Uterus (tissue), 4 donors: Measurements from ENCODE around the gene XYLT2. TPM values are rescaled to one million over a fixed set of nuclear protein-coding genes. Genes with fewer than 3 reads are reported as not detected.
"Not testable (repeated sequence)": the region's sequence is repeated elsewhere in the genome, so short reads cannot be mapped to it uniquely, and the experiment has no call there.

Experiments used
- DNase-seq, 2 donors: peaks; one replicate each; pipeline ENCODE4 v3.0.0-alpha.2; 2019 to 2020
- H3K27ac ChIP-seq, 2 donors: fragments of 200-600 bp; sonication (generic); 1 replicate in 1 of 2; 2 replicates in 1 of 2; pipeline ENCODE4 v1.5.1; 2016 to 2018
- H3K27me3 ChIP-seq, 2 donors: fragments of 200-600 bp; sonication (generic); one replicate each; pipeline ENCODE4 v1.5.1; 2018 to 2019; ENCODE audit warnings: control low read depth in 1 of 2
- H3K36me3 ChIP-seq, 2 donors: fragments of 200-600 bp; sonication (generic); one replicate each; pipeline ENCODE4 v1.5.1; 2019; ENCODE audit warnings: control low read depth in 1 of 2
- H3K4me1 ChIP-seq, 2 donors: fragments of 200-600 bp; sonication (generic); one replicate each; pipeline ENCODE4 v1.5.1; 2018 to 2019; ENCODE audit warnings: control low read depth in 1 of 2
- H3K4me3 ChIP-seq, 2 donors: fragments of 200-600 bp; sonication (generic); 1 replicate in 1 of 2; 2 replicates in 1 of 2; pipeline ENCODE4 v1.5.1; 2018 to 2019; ENCODE audit warnings: mild to moderate bottlenecking in 1 of 2
- H3K9me3 ChIP-seq, 2 donors: fragments of 200-600 bp; sonication (generic); one replicate each; pipeline ENCODE4 v1.5.1; 2019; ENCODE audit warnings: control low read depth in 1 of 2
- POLR2A ChIP-seq, 2 donors: fragments of 450-650 bp; IDR thresholded peaks; one replicate each; pipeline ENCODE4 v1.6.1; 2016; ENCODE audit warnings: antibody characterized with exemption in 2 of 2, mild to moderate bottlenecking in 1 of 2, moderate library complexity in 1 of 2
- intact Hi-C: fragments of 100-400 bp; cut with DNase I; formaldehyde crosslinking; loops from one replicate; pipeline ENCODE4 v1.15.1; 2023; ENCODE audit warnings: low total_unique reads
- total RNA-seq, 4 donors: library from RNA; depleted of rRNA in 3 of 4; stranded (reverse); fragments of >200 nt in 3 of 4; gene quantifications; one replicate each; pipeline versions ENCODE4 v1.1.0 to v1.2.4, GENCODE V29; 2014 to 2023
- TF ChIP-seq, protein P1 (sequence below), 4 experiments: fragments of 200-600 bp in 2 of 4; fragments of 450-650 bp in 2 of 4; sonication (generic) in 2 of 4; IDR thresholded peaks; one replicate each; pipeline ENCODE4 v1.5.1; 2016 to 2019; ENCODE audit warnings: antibody characterized with exemption in 4 of 4, mild to moderate bottlenecking in 2 of 4, moderate library complexity in 1 of 4
- donor health status: DM: yes; HTN: yes; CAD: no.

XYLT2 gene
- total RNA-seq, 4 donors from 2014 or later = 23.5 to 34.0 (median 28.5) TPM

DNA sequence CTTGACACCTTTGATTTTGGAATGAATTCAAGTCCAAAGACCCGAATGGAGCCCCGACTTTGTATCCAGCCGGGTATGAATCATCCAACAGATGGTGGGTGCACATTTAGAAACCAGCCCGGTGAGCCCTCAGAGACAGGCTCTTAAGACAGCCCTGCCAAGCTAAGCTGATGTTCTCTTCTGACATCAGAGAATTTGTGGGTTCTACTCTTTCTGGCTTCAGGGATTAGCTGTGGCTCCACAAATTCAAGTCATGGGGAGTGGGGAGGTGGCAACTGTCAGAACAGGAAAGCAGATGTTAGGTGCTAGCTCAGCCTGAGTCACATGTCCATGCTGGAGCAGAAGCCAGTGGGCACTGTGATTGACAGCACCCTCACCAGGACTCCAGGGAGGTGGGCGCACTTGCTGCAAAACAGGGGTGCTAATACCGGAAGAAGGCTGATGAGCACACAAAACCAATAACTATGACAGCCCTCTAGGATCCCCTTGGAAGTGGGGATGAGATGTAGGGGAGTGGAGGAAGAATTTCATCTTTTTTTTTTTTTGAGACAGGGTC lies 31.4 kb upstream of the XYLT2 start:
- no peaks in the 10 kb centered on the region for H3K27me3 ChIP-seq
- no peaks in the 10 kb centered on the region for H3K4me1 ChIP-seq
- H3K9me3 ChIP-seq = no peaks in the 10 kb centered on the region
- no peaks in the 10 kb centered on the region for H3K36me3 ChIP-seq
- intact Hi-C loops = no loop called here
- no peak overlapping the region for H3K4me3 ChIP-seq
- TF ChIP-seq, protein P1, sequence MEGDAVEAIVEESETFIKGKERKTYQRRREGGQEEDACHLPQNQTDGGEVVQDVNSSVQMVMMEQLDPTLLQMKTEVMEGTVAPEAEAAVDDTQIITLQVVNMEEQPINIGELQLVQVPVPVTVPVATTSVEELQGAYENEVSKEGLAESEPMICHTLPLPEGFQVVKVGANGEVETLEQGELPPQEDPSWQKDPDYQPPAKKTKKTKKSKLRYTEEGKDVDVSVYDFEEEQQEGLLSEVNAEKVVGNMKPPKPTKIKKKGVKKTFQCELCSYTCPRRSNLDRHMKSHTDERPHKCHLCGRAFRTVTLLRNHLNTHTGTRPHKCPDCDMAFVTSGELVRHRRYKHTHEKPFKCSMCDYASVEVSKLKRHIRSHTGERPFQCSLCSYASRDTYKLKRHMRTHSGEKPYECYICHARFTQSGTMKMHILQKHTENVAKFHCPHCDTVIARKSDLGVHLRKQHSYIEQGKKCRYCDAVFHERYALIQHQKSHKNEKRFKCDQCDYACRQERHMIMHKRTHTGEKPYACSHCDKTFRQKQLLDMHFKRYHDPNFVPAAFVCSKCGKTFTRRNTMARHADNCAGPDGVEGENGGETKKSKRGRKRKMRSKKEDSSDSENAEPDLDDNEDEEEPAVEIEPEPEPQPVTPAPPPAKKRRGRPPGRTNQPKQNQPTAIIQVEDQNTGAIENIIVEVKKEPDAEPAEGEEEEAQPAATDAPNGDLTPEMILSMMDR (IDR thresholded peaks at IDR 0.05) = no peak
- no peak for TF ChIP-seq POLR2A (IDR thresholded peaks at IDR 0.05)
- H3K27ac ChIP-seq = no peak overlapping the region
- no peak for DNase-seq

DNA sequence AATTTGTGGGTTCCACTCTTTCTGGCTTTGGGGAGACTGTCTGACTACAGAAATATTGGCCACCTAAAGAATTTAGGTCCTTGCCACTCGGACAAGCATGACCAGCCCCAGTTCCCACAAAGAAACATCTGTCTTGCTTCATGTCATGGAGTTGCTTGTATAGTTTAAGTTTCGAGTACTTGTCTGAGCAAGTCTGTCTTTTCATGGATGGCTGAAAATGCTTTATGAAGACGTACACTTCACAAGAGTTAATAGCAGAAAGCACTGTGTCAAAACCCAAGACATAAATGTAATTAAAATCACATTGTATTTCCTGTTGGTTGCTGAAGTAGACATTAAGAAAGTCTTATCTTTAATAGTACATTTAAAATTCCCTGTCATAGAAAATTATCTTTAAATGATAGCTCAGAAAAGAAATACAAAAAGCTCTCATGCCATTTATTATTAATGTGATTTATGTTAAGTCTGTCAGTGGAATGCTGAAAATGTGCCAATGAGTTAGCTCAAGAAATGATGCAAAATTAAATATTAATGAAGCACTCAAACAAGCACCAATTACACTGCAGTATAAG lies 29.8 kb upstream of the XYLT2 start:
- TF ChIP-seq, protein P1 (IDR thresholded peaks at IDR 0.05) = no peak
- no peak for TF ChIP-seq POLR2A (IDR thresholded peaks at IDR 0.05)
- no peaks in the 10 kb centered on the region for H3K9me3 ChIP-seq
- no peaks in the 10 kb centered on the region for H3K4me1 ChIP-seq
- H3K4me3 ChIP-seq = no peak overlapping the region
- no peak overlapping the region for H3K27ac ChIP-seq
- no peak for DNase-seq
- no peaks in the 10 kb centered on the region for H3K27me3 ChIP-seq
- intact Hi-C loops = no loop called here
- H3K36me3 ChIP-seq = no peaks in the 10 kb centered on the region

DNA sequence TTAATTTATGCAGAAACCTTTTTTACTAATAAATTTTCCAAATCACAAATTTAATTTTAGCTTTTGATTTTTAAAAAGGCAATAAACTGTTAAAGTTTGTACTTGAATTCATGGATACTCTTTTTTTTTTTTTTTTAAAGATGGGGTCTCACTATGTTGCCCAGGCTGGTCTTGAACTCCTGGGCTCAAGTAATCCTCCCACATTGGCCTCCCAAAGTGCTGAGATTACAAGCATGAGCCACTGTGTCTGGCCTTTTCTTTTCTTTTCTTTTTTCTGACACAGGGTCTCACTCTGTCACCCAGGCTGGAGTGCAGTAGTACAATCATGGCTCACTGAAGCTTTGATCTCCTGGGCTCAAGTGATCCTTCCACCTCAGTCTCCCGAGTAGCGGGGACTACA lies 29.3 kb upstream of the XYLT2 start:
- not testable (repeated sequence) for H3K36me3 ChIP-seq, H3K27me3 ChIP-seq

DNA sequence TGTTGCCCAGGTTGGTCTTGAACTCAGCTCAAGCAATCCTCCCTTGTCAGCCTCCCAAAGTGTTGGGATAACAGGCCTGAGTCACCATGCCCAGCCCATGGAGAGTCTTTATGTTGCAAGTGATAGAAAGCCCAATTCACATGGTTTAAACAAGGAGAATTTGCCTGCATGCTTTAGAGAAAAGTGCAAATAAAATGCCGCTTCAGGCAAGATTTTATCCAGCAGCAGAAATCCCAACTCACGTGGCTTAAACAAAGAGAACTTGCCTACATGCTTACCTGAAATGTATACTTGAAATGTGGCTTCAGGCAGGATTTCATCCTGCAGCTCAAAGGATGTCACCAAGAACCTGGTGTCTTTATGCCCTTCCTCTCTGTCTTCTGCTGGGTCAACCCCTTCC lies 28.8 kb upstream of the XYLT2 start:
- no peak for TF ChIP-seq POLR2A (IDR thresholded peaks at IDR 0.05)
- TF ChIP-seq, protein P1 (IDR thresholded peaks at IDR 0.05) = no peak
- Histone ChIP-seq H3K36me3 (no peaks in the 10 kb centered on the region), H3K9me3 (no peaks in the 10 kb centered on the region), H3K27ac (no peak overlapping the region), H3K4me1 (no peaks in the 10 kb centered on the region), H3K4me3 (no peak overlapping the region), H3K27me3 (no peaks in the 10 kb centered on the region)
- no peak for DNase-seq
- intact Hi-C loops = no loop called here

More for the DNA sequence above, 29.3 kb upstream of the XYLT2 start:
- H3K27ac ChIP-seq, H3K4me1 ChIP-seq, H3K9me3 ChIP-seq, intact Hi-C loops, DNase-seq, H3K4me3 ChIP-seq: not testable (repeated sequence)

DNA sequence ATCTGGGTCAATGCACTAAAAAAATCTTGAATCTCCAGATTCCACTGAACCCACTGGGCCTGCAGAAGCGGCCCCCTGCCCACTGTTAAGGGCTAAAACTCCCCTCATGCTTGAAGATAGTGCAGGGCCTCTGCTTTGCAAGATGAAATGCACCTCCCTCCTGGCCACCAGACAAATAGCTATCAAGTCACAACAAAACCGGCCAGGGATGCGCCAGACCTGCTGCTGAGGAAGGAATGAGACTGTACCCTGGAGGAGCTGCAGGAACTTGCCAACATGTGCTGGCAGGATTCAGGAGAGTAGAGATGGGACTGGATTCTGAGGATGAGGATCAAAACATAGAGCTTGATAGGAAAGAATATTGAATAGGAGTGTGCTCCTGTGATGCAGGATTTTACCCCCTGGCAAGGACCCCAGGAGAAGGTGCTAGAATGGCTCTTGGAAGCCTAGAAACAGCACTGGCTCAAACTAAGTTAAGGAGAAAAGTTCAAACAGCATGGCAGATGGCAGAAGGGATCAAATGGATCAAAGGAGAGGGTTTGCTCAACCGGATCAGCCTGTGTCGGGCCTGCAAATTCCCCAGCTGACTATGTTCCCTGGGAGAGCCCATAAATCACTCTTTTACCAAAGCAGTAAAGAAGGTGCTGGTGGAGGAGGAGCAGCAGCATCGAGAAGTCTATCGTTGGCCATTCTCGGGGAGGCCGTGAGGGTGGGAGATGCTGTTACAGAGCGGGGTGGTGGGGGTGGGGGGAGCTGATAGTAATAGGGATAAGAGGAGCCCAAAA lies 27.2 kb upstream of the XYLT2 start:
- Histone ChIP-seq H3K4me3 (no peak overlapping the region), H3K36me3 (no peaks in the 10 kb centered on the region), H3K27ac (peak overlapping the region in 1 of 2 donors; percentile 26), H3K9me3 (no peaks in the 10 kb centered on the region), H3K27me3 (no peaks in the 10 kb centered on the region), H3K4me1 (no peaks in the 10 kb centered on the region)
- no peak for TF ChIP-seq POLR2A (IDR thresholded peaks at IDR 0.05)
- TF ChIP-seq, protein P1 (IDR thresholded peaks at IDR 0.05) = no peak
- DNase-seq = no peak
- intact Hi-C loops = no loop called here
